ENCODE measurements around the gene LUC7L. TPM values are rescaled to one million over a fixed set of nuclear protein-coding genes. Genes with fewer than 3 reads are reported as not detected.

Gene LUC7L
- total RNA-seq, 1 donor from 2014 or later: 231 TPM

GRCh38 chr16:272633-273546, 43.6 kb upstream of the LUC7L start:
- Histone ChIP-seq H3K4me1 (peaks cover 7% of the 10 kb centered on the region), H3K4me3 (no peak overlapping the region), H2AFZ (replicated peaks) (no peak overlapping the region), H3K27ac (no peak overlapping the region), H3K9me3 (ENCODE audit: low read depth) (no peaks in the 10 kb centered on the region), H3K27me3 (peaks cover 48% of the 10 kb centered on the region), H3F3A (ENCODE audit: low read depth) (peaks cover 8% of the 10 kb centered on the region), H3K4me2 (no peak overlapping the region), H4K20me1 (ENCODE audit: low read depth) (no peaks in the 10 kb centered on the region), H3K9ac (no peak overlapping the region), H3K36me3 (no peaks in the 10 kb centered on the region), H3K79me2 (ENCODE audit: low read depth) (no peaks in the 10 kb centered on the region)
- no peaks in the 10 kb centered on the region for H3K36me3 Mint-ChIP-seq
- no peaks in the 10 kb centered on the region for H3K9me3 Mint-ChIP-seq
- H3K27ac Mint-ChIP-seq: no peak overlapping the region
- H3K27me3 Mint-ChIP-seq (ENCODE audit: insufficient read depth, low read depth): peaks cover 23% of the 10 kb centered on the region
- H3K4me1 Mint-ChIP-seq: peaks cover 6% of the 10 kb centered on the region
- H3K4me3 Mint-ChIP-seq: no peak overlapping the region
- TF ChIP-seq CTCF (IDR thresholded peaks at IDR 0.05) (no peak), EZH2 (IDR thresholded peaks at IDR 0.05) (no peak), EZH2phosphoT487 (IDR thresholded peaks at IDR 0.05) (no peak)
- DNase-seq (ENCODE audit: low spot score): no peak

- Histone ChIP-seq H3K27ac (no peak overlapping the region), H3K36me3 (no peaks in the 10 kb centered on the region), H3K4me1 (peaks cover 7% of the 10 kb centered on the region), H3K4me3 (no peak overlapping the region), H3K79me2 (ENCODE audit: low read depth) (no peaks in the 10 kb centered on the region), H3F3A (ENCODE audit: low read depth) (peaks cover 19% of the 10 kb centered on the region), H2AFZ (replicated peaks) (no peak overlapping the region), H4K20me1 (ENCODE audit: low read depth) (no peaks in the 10 kb centered on the region), H3K9ac (no peak overlapping the region), H3K4me2 (no peak overlapping the region), H3K9me3 (ENCODE audit: low read depth) (no peaks in the 10 kb centered on the region), H3K27me3 (peaks cover 26% of the 10 kb centered on the region)
- Mint-ChIP-seq H3K27ac (no peak overlapping the region), H3K9me3 (no peaks in the 10 kb centered on the region), H3K27me3 (ENCODE audit: insufficient read depth, low read depth) (peaks cover 13% of the 10 kb centered on the region), H3K4me1 (peaks cover 7% of the 10 kb centered on the region), H3K4me3 (no peak overlapping the region), H3K36me3 (no peaks in the 10 kb centered on the region)
- TF ChIP-seq EZH2phosphoT487 (IDR thresholded peaks at IDR 0.05): no peak
- no peak for TF ChIP-seq CTCF (IDR thresholded peaks at IDR 0.05)
- TF ChIP-seq EZH2 (IDR thresholded peaks at IDR 0.05): no peak
- DNase-seq (ENCODE audit: low spot score): no peak
Measured at GRCh38 chr16:270381-271255, 41.4 kb upstream of the LUC7L start.

GRCh38 chr16:269061-269796, 40.0 kb upstream of the LUC7L start:
- Histone ChIP-seq H2AFZ (replicated peaks) (no peak overlapping the region), H4K20me1 (ENCODE audit: low read depth) (no peaks in the 10 kb centered on the region), H3K9ac (no peak overlapping the region), H3K27ac (no peak overlapping the region), H3K27me3 (peaks cover 12% of the 10 kb centered on the region), H3K9me3 (ENCODE audit: low read depth) (no peaks in the 10 kb centered on the region), H3K4me1 (no peaks in the 10 kb centered on the region), H3K4me2 (no peak overlapping the region), H3F3A (ENCODE audit: low read depth) (peaks cover 19% of the 10 kb centered on the region), H3K4me3 (no peak overlapping the region), H3K36me3 (no peaks in the 10 kb centered on the region), H3K79me2 (ENCODE audit: low read depth) (no peaks in the 10 kb centered on the region)
- TF ChIP-seq EZH2phosphoT487 (IDR thresholded peaks at IDR 0.05): no peak
- no peak for TF ChIP-seq EZH2 (IDR thresholded peaks at IDR 0.05)
- no peak for TF ChIP-seq CTCF (IDR thresholded peaks at IDR 0.05)
- Mint-ChIP-seq H3K4me1 (peaks cover 7% of the 10 kb centered on the region), H3K4me3 (no peak overlapping the region), H3K9me3 (no peaks in the 10 kb centered on the region), H3K27ac (no peak overlapping the region), H3K27me3 (ENCODE audit: insufficient read depth, low read depth) (peaks cover 12% of the 10 kb centered on the region), H3K36me3 (no peaks in the 10 kb centered on the region)
- DNase-seq (ENCODE audit: low spot score): no peak
